Measurements from ENCODE around the gene BBIP1.
"Not testable (repeated sequence)": the region's sequence is repeated elsewhere in the genome, so short reads cannot be mapped to it uniquely, and the experiment has no call there.

BBIP1 gene

GRCh38 chr10:110939419-110939818 is 20.4 kb upstream of the BBIP1 start:
- Mint-ChIP-seq H3K9me3 (no peaks in the 10 kb centered on the region), H3K27ac (no peak overlapping the region), H3K4me3 (no peak overlapping the region), H3K27me3 (no peaks in the 10 kb centered on the region), H3K36me3 (peaks cover 53% of the 10 kb centered on the region), H3K4me1 (peaks cover 42% of the 10 kb centered on the region)
- no peak for ATAC-seq

- H3K4me1 Mint-ChIP-seq, result peaks cover 30% of the 10 kb centered on the region
- H3K36me3 Mint-ChIP-seq, result peaks cover 31% of the 10 kb centered on the region
- H3K4me3 Mint-ChIP-seq, result no peak overlapping the region
- H3K27ac Mint-ChIP-seq, result no peak overlapping the region
- no peaks in the 10 kb centered on the region for H3K9me3 Mint-ChIP-seq
- no peaks in the 10 kb centered on the region for H3K27me3 Mint-ChIP-seq
- no peak for ATAC-seq
Observed at GRCh38 chr10:110936757-110937156, 17.8 kb upstream of the BBIP1 start.

- Mint-ChIP-seq H3K27ac (no peak overlapping the region), H3K27me3 (no peaks in the 10 kb centered on the region), H3K9me3 (no peaks in the 10 kb centered on the region), H3K4me1 (peaks cover 27% of the 10 kb centered on the region), H3K36me3 (peaks cover 20% of the 10 kb centered on the region), H3K4me3 (no peak overlapping the region)
- ATAC-seq, result no peak
Observed at GRCh38 chr10:110932505-110933180, 13.7 kb upstream of the BBIP1 start.

DNA sequence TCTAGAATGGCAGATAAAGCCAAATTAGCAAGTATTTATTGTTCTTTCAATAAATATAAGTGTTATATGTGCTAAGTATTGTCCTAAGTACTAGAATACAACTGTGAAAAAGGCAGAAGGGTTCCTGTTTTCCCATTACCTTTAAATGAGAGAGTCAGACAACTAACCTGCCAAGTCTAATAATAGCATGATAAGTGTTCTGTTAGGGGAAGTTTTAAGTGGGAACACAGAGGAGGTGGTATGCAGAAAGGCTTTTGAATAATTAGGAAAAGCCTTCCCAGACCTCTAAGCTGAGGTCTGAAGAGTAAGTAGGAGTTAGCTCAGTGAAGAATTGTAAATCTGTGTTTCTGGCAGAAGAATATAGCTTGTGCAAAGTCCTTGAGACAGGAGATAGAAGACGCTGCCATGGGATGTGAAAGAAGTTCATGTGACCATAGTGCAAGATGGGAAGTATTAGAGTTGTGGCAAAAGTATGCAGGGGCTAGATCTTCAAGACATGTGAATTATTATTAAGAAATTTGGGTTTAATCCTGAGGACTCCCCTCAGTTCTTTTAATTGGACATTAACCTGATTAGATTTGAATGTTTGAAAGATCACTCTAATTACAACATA is 12.9 kb upstream of the BBIP1 start:
- Mint-ChIP-seq H3K9me3 (no peaks in the 10 kb centered on the region), H3K27ac (no peak overlapping the region), H3K27me3 (no peaks in the 10 kb centered on the region), H3K4me1 (peaks cover 19% of the 10 kb centered on the region), H3K36me3 (peaks cover 13% of the 10 kb centered on the region), H3K4me3 (no peak overlapping the region)
- no peak for ATAC-seq

- Mint-ChIP-seq H3K4me1 (peaks cover 32% of the 10 kb centered on the region), H3K36me3 (peaks cover 5% of the 10 kb centered on the region), H3K27me3 (no peaks in the 10 kb centered on the region), H3K4me3 (no peak overlapping the region), H3K27ac (no peak overlapping the region), H3K9me3 (no peaks in the 10 kb centered on the region)
- ATAC-seq, result no peak
Observed at GRCh38 chr10:110927461-110927860, 8.5 kb upstream of the BBIP1 start.

DNA sequence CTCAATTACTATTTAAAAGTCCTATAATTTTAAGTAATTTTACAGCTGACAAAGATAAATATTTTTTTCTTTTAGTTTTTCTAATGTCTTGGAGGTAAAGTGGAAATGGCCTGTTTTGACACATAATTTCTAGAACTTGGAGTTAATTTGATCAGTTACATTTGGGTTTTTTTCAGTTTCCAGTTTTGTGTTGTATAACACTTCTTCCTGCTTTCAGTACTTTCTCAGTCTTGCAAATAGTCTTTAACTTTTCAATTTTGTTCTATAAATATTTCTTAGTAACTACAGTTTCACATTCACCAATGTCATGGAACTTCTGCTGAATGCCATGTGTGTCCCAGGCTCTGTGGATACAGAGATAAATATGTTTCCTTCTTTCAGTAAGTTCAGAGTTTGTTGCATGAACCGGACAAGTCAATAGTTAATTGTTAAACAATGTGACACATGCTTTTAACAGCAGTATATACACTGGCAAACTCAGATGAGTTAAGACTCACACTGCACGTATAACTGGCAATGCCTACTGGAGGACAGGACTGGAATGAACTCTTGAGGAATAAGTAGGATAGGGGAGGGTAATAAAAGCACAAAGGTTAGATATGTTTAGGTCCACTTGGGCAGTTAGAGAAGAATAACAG is 5.0 kb upstream of the BBIP1 start:
- Mint-ChIP-seq H3K27me3 (no peaks in the 10 kb centered on the region), H3K36me3 (peaks cover 5% of the 10 kb centered on the region), H3K4me1 (peaks cover 32% of the 10 kb centered on the region), H3K9me3 (no peaks in the 10 kb centered on the region), H3K4me3 (peak overlapping the region; percentile 67), H3K27ac (peak overlapping the region; percentile 64)
- ATAC-seq, result no peak

DNA sequence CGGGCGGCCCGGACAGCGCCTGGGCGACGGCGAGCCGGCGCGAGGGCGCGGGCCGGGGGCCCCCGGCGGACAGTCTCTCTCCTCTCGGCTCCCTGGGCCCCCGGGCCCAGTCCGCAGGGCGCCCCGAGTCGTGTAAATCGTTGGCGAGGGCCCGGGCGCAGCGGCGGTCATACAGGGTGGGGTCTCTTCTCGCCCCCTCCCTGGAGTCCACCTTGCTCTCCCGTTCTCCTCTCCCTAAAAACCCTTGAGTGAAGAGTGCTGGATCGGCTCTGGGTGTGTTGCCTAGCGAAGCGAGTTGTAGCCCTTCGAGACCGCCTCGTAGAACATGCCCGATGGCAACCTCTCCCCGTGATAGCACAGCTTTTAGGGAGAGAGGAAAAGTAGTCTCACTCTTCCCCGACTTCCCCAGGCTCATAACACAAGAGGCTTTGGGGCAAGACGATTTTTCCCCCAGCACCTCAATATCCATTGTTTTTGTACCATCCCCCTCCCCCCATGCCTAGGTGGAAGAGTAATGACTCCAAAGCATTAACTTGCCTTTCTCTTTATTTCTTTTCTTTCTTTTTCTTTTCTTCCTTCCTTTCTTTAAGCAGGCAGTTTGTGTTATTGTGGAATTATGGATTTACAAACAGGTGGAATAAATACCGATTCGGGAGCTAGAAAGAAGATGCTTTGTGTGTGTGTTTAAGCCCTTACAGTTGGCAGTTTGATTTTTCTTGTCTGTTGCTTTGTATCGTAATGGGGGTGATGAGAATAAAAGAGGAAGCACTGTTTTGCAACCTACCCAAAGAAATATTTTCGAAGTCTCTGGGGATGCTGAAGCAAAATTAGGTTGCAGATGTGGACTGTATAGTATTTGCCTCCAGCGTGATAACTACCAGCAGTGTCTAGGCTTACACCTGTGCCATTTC is 1.2 kb upstream of the BBIP1 start:
- peak; percentile 53 for ATAC-seq
- Mint-ChIP-seq H3K27ac (peak overlapping the region; percentile 92), H3K9me3 (no peaks in the 10 kb centered on the region), H3K36me3 (peaks cover 5% of the 10 kb centered on the region), H3K4me1 (peaks cover 35% of the 10 kb centered on the region), H3K27me3 (no peaks in the 10 kb centered on the region), H3K4me3 (peak overlapping the region; percentile 100)

DNA sequence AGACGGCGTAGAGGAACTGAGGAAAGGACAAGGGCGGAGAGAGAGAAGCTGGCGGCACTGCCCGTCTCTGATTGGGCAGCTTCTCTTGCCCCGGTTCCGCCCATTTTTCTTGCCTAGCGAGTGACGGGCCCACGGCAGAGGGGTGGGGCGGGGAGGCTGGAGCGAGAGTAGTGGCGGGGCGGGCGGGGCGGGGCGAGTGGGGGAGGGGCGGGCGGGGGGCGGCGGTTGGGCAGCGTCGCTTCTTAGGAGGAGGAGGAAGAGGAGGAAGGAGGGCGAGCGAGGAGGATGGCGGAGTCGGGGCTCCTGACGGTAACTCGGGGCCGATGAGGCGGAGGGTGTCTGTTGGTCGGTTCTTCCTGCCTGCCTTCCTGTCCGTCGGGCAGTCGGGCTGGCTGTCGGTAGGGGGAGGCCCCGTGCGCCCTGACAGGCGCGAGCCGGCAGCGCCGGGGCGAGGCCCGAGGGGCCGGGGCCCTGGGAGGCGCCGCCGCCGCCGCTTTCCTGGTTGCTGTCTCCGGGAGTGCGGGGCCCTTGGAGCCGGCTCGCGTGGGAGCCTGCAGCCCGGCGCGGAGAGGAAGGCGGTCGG is 460 bp upstream of the BBIP1 start, which contains the start of gene SHOC2:
Gene SHOC2 (plus strand): TSS at position 256 of the 583 bp plus-strand sequence. CDS start 44,755 bp downstream, outside the sequence.
- Mint-ChIP-seq H3K4me1 (peaks cover 37% of the 10 kb centered on the region), H3K4me3 (peak within 1 kb of the TSS; percentile 100), H3K27me3 (no peaks in the 10 kb centered on the region), H3K9me3 (no peaks in the 10 kb centered on the region), H3K36me3 (peaks cover 5% of the 10 kb centered on the region), H3K27ac (peak within 1 kb of the TSS; percentile 92)
- ATAC-seq, result peak; percentile 47

GRCh38 chr10:110918269-110918642 is 724 bp downstream of the BBIP1 start:
- Mint-ChIP-seq H3K27ac (peak overlapping the region; percentile 92), H3K9me3 (no peaks in the 10 kb centered on the region), H3K4me3 (peak overlapping the region; percentile 100), H3K4me1 (peaks cover 27% of the 10 kb centered on the region), H3K27me3 (no peaks in the 10 kb centered on the region), H3K36me3 (no peaks in the 10 kb centered on the region)
- no peak for ATAC-seq

DNA sequence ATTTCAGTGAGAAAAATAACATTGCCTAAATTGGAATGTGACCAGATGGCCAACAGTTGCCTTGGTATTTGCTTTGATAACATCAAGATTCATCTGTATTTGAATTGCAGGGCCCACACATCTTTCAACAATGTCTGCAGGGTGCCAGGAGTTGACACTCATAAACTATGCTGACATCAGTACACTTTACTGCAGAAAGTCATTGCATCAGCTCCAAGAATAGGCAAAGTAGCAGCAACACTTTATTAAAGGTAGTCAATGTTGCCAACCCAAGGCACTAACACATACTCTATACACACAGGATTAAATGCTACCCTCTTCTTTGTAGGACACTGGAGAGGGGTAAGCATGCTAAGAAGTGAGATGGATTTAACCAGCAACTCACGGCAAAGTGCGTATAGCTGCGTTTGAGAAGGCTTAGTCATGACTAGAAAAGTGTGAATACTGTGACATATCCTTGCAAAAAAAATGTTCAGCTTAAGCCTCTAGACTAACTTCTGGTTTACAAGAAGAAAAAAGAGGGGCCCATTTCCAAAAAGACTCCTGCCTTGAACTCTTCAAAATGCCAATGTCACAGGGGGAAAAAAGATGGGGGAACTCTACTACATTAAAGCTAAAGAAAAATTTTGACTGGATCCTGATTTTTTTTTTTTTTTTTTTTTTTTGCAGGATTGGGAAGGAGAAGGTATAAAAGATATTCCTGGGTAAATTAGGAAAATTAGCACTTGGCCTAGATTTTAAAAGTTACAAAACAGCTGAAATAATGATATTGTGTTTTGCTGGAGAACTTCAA is 2.2 kb downstream of the BBIP1 start:
- peaks cover 24% of the 10 kb centered on the region for H3K4me1 Mint-ChIP-seq
- H3K36me3 Mint-ChIP-seq, result no peaks in the 10 kb centered on the region
- no peaks in the 10 kb centered on the region for H3K9me3 Mint-ChIP-seq
- no peaks in the 10 kb centered on the region for H3K27me3 Mint-ChIP-seq
- H3K27ac Mint-ChIP-seq, result no peak overlapping the region
- no peak for ATAC-seq
- H3K4me3 Mint-ChIP-seq, result no peak overlapping the region

DNA sequence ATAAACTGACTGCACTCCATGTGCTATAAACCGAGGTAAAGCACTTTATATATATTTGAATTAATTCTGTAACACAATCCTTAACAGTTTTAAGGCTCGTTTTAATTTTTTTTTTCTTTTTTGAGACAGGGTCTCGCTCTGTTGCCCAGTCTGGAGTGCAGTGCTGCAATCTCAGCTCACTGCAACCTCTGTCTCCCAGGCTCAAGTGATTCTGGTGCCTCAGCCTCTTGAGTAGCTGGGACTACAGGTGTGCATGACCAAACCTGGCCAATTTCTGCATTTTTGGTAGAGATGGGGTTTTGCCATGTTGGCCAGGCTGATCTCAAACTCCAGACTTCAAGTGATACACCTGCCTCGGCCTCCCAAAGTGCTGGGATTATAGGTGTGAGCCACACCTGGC is 3.4 kb downstream of the BBIP1 start:
- Mint-ChIP-seq H3K27ac (peak overlapping the region; percentile 72), H3K4me1 (peaks cover 24% of the 10 kb centered on the region)
- not testable (repeated sequence) for ATAC-seq, H3K27me3 Mint-ChIP-seq, H3K4me3 Mint-ChIP-seq, H3K36me3 Mint-ChIP-seq, H3K9me3 Mint-ChIP-seq

DNA sequence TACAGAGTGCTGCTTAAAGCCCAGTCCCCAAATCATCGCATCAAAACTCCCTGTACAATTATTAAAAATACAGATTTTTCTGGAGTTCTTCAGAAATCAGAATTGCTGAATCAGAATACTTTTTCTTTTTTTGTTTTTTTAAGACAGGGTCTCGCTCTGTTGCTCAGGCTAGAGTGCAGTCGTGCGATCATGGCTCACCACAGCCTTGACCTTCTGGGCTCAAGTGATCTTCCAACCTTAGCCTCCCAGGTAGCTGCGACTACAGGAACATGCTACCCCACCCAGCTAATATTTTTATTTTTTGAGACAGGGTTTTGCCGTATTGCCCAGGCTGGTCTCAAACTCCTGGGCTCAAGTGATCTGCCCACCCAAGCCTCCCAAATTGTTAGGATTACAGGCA is 3.9 kb downstream of the BBIP1 start:
- Mint-ChIP-seq H3K27ac (peak overlapping the region; percentile 72), H3K4me1 (peaks cover 29% of the 10 kb centered on the region), H3K27me3 (no peaks in the 10 kb centered on the region), H3K4me3 (no peak overlapping the region), H3K9me3 (no peaks in the 10 kb centered on the region), H3K36me3 (peaks cover 9% of the 10 kb centered on the region)
- no peak for ATAC-seq

- Mint-ChIP-seq H3K4me3 (no peak overlapping the region), H3K9me3 (no peaks in the 10 kb centered on the region), H3K4me1 (peaks cover 30% of the 10 kb centered on the region), H3K36me3 (peaks cover 9% of the 10 kb centered on the region), H3K27ac (peak overlapping the region; percentile 27), H3K27me3 (no peaks in the 10 kb centered on the region)
- ATAC-seq, result no peak
Observed at GRCh38 chr10:110914431-110914830, 4.5 kb downstream of the BBIP1 start.

DNA sequence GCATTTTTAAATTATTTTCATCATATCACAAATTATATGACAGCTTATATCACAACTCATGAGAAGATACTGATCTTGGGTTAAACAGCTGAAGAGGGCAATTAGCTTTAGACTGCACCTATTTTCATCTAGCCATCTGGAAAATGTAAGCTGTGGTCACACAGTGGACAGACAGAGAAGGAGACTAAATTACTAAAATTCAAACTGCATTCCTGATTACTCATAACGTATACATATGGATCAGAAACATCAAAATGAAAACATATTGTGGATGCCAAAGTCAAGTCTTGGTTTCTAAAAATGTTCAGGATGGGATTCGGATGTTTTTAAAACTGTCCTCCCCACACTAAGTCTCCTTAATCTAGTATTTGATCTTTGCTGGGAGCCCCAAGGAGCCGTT is 6.6 kb downstream of the BBIP1 start:
- Mint-ChIP-seq H3K27ac (no peak overlapping the region), H3K27me3 (no peaks in the 10 kb centered on the region), H3K9me3 (no peaks in the 10 kb centered on the region), H3K36me3 (peaks cover 9% of the 10 kb centered on the region), H3K4me1 (peaks cover 20% of the 10 kb centered on the region), H3K4me3 (no peak overlapping the region)
- no peak for ATAC-seq

All from stimulated activated memory B cell treated with anti-CD40 and anti-IgM and Interleukin-4, amounts not matched to agents 10 μg/mL and 1 μg/mL and 100 μg/mL, for 72 hours (primary cell).